Activated naive CD8-positive, alpha-beta T cell (primary cell): ENCODE measurements around the gene HS6ST3.

Source experiments
- H3K27ac Mint-ChIP-seq: one replicate; pipeline ENCODE4 v1.8.0; 2021; ENCODE audit warnings: mixed read lengths
- H3K27me3 Mint-ChIP-seq: one replicate; pipeline ENCODE4 v1.8.0; 2021; ENCODE audit warnings: mixed read lengths
- H3K36me3 Mint-ChIP-seq: one replicate; pipeline ENCODE4 v1.8.0; 2021; ENCODE audit warnings: mixed read lengths
- H3K4me1 Mint-ChIP-seq: one replicate; pipeline ENCODE4 v1.8.0; 2021; ENCODE audit warnings: low read depth, mixed read lengths
- H3K4me3 Mint-ChIP-seq: one replicate; pipeline ENCODE4 v1.8.0; 2021; ENCODE audit warnings: mild to moderate bottlenecking, mixed read lengths
- H3K9me3 Mint-ChIP-seq: one replicate; pipeline ENCODE4 v1.8.0; 2021; ENCODE audit warnings: low read depth, mixed read lengths

The HS6ST3 gene

GRCh38 chr13:96130818-96131340 lies 41.0 kb downstream of the HS6ST3 start:
- Mint-ChIP-seq H3K4me3 (no peak overlapping the region), H3K36me3 (no peaks in the 10 kb centered on the region), H3K27ac (no peak overlapping the region)

GRCh38 chr13:96141032-96141431 lies 51.1 kb downstream of the HS6ST3 start:
- no peaks in the 10 kb centered on the region for H3K4me1 Mint-ChIP-seq
- H3K4me3 Mint-ChIP-seq = no peak overlapping the region
- no peaks in the 10 kb centered on the region for H3K27me3 Mint-ChIP-seq
- H3K36me3 Mint-ChIP-seq = no peaks in the 10 kb centered on the region
- H3K27ac Mint-ChIP-seq = no peak overlapping the region
- H3K9me3 Mint-ChIP-seq = peaks cover 4% of the 10 kb centered on the region

More at GRCh38 chr13:96130818-96131340, 41.0 kb downstream of the HS6ST3 start:
- no peaks in the 10 kb centered on the region for H3K4me1 Mint-ChIP-seq
- no peaks in the 10 kb centered on the region for H3K27me3 Mint-ChIP-seq
- no peaks in the 10 kb centered on the region for H3K9me3 Mint-ChIP-seq

GRCh38 chr13:96159725-96160124 lies 69.8 kb downstream of the HS6ST3 start:
- Mint-ChIP-seq H3K27ac (no peak overlapping the region), H3K27me3 (peaks cover 1% of the 10 kb centered on the region), H3K4me1 (no peaks in the 10 kb centered on the region), H3K9me3 (no peaks in the 10 kb centered on the region), H3K4me3 (no peak overlapping the region), H3K36me3 (no peaks in the 10 kb centered on the region)

GRCh38 chr13:96161141-96161540 lies 71.2 kb downstream of the HS6ST3 start:
- no peaks in the 10 kb centered on the region for H3K9me3 Mint-ChIP-seq
- H3K4me3 Mint-ChIP-seq = no peak overlapping the region
- H3K4me1 Mint-ChIP-seq = no peaks in the 10 kb centered on the region
- H3K27me3 Mint-ChIP-seq = peaks cover 1% of the 10 kb centered on the region
- H3K27ac Mint-ChIP-seq = no peak overlapping the region
- H3K36me3 Mint-ChIP-seq = no peaks in the 10 kb centered on the region

GRCh38 chr13:96165840-96166239 lies 75.9 kb downstream of the HS6ST3 start:
- H3K9me3 Mint-ChIP-seq = no peaks in the 10 kb centered on the region
- H3K4me3 Mint-ChIP-seq = no peak overlapping the region
- no peak overlapping the region for H3K27ac Mint-ChIP-seq

GRCh38 chr13:96172066-96172465 lies 82.2 kb downstream of the HS6ST3 start:
- H3K27ac Mint-ChIP-seq = no peak overlapping the region
- no peak overlapping the region for H3K4me3 Mint-ChIP-seq
- H3K9me3 Mint-ChIP-seq = no peaks in the 10 kb centered on the region
- H3K4me1 Mint-ChIP-seq = no peaks in the 10 kb centered on the region
- no peaks in the 10 kb centered on the region for H3K27me3 Mint-ChIP-seq
- H3K36me3 Mint-ChIP-seq = no peaks in the 10 kb centered on the region

More at GRCh38 chr13:96165840-96166239, 75.9 kb downstream of the HS6ST3 start:
- Mint-ChIP-seq H3K4me1 (no peaks in the 10 kb centered on the region), H3K27me3 (no peaks in the 10 kb centered on the region), H3K36me3 (no peaks in the 10 kb centered on the region)

GRCh38 chr13:96178759-96179158 lies 88.9 kb downstream of the HS6ST3 start:
- no peak overlapping the region for H3K4me3 Mint-ChIP-seq
- no peaks in the 10 kb centered on the region for H3K36me3 Mint-ChIP-seq
- no peak overlapping the region for H3K27ac Mint-ChIP-seq
- no peaks in the 10 kb centered on the region for H3K4me1 Mint-ChIP-seq
- H3K9me3 Mint-ChIP-seq = no peaks in the 10 kb centered on the region
- H3K27me3 Mint-ChIP-seq = no peaks in the 10 kb centered on the region

GRCh38 chr13:96179309-96179708 lies 89.4 kb downstream of the HS6ST3 start:
- Mint-ChIP-seq H3K27me3 (no peaks in the 10 kb centered on the region), H3K4me3 (no peak overlapping the region), H3K36me3 (no peaks in the 10 kb centered on the region), H3K9me3 (no peaks in the 10 kb centered on the region), H3K27ac (no peak overlapping the region), H3K4me1 (no peaks in the 10 kb centered on the region)

- Mint-ChIP-seq H3K27me3 (no peaks in the 10 kb centered on the region), H3K36me3 (no peaks in the 10 kb centered on the region), H3K9me3 (no peaks in the 10 kb centered on the region), H3K27ac (no peak overlapping the region), H3K4me1 (no peaks in the 10 kb centered on the region), H3K4me3 (no peak overlapping the region)
Measured at GRCh38 chr13:96181911-96182310, 92.0 kb downstream of the HS6ST3 start.

- Mint-ChIP-seq H3K27me3 (no peaks in the 10 kb centered on the region), H3K4me3 (no peak overlapping the region), H3K27ac (no peak overlapping the region), H3K9me3 (no peaks in the 10 kb centered on the region), H3K4me1 (no peaks in the 10 kb centered on the region), H3K36me3 (no peaks in the 10 kb centered on the region)
Measured at GRCh38 chr13:96185818-96186217, 95.9 kb downstream of the HS6ST3 start.

- Mint-ChIP-seq H3K4me3 (no peak overlapping the region), H3K9me3 (no peaks in the 10 kb centered on the region), H3K4me1 (no peaks in the 10 kb centered on the region), H3K27me3 (no peaks in the 10 kb centered on the region), H3K36me3 (no peaks in the 10 kb centered on the region), H3K27ac (no peak overlapping the region)
Measured at GRCh38 chr13:96191367-96191766, 101.5 kb downstream of the HS6ST3 start.

- Mint-ChIP-seq H3K4me1 (no peaks in the 10 kb centered on the region), H3K27me3 (no peaks in the 10 kb centered on the region), H3K27ac (no peak overlapping the region), H3K4me3 (no peak overlapping the region), H3K9me3 (no peaks in the 10 kb centered on the region), H3K36me3 (no peaks in the 10 kb centered on the region)
Measured at GRCh38 chr13:96193728-96194310, 103.9 kb downstream of the HS6ST3 start.

- Mint-ChIP-seq H3K27me3 (no peaks in the 10 kb centered on the region), H3K36me3 (no peaks in the 10 kb centered on the region), H3K9me3 (peaks cover 4% of the 10 kb centered on the region), H3K4me1 (no peaks in the 10 kb centered on the region), H3K4me3 (no peak overlapping the region), H3K27ac (no peak overlapping the region)
Measured at GRCh38 chr13:96198038-96198437, 108.1 kb downstream of the HS6ST3 start.

- no peaks in the 10 kb centered on the region for H3K36me3 Mint-ChIP-seq
- H3K4me3 Mint-ChIP-seq = no peak overlapping the region
- H3K27me3 Mint-ChIP-seq = no peaks in the 10 kb centered on the region
- no peaks in the 10 kb centered on the region for H3K4me1 Mint-ChIP-seq
- H3K27ac Mint-ChIP-seq = no peak overlapping the region
- peaks cover 4% of the 10 kb centered on the region for H3K9me3 Mint-ChIP-seq
Measured at GRCh38 chr13:96199315-96199714, 109.4 kb downstream of the HS6ST3 start.

GRCh38 chr13:96200810-96201209 lies 110.9 kb downstream of the HS6ST3 start:
- H3K27ac Mint-ChIP-seq = no peak overlapping the region
- no peaks in the 10 kb centered on the region for H3K36me3 Mint-ChIP-seq
- no peaks in the 10 kb centered on the region for H3K27me3 Mint-ChIP-seq
- peaks cover 10% of the 10 kb centered on the region for H3K9me3 Mint-ChIP-seq
- H3K4me1 Mint-ChIP-seq = no peaks in the 10 kb centered on the region
- no peak overlapping the region for H3K4me3 Mint-ChIP-seq

GRCh38 chr13:96202315-96202714 lies 112.4 kb downstream of the HS6ST3 start:
- H3K4me1 Mint-ChIP-seq = no peaks in the 10 kb centered on the region
- no peaks in the 10 kb centered on the region for H3K27me3 Mint-ChIP-seq

More at GRCh38 chr13:96202315-96202714, 112.4 kb downstream of the HS6ST3 start:
- H3K4me3 Mint-ChIP-seq = no peak overlapping the region
- no peaks in the 10 kb centered on the region for H3K36me3 Mint-ChIP-seq
- no peak overlapping the region for H3K27ac Mint-ChIP-seq
- H3K9me3 Mint-ChIP-seq = peaks cover 10% of the 10 kb centered on the region
